Measurements from ENCODE around the gene RRP9.
"Not testable (repeated sequence)": the region's sequence is repeated elsewhere in the genome, so short reads cannot be mapped to it uniquely, and the experiment has no call there.

RRP9 gene

GRCh38 chr3:51908026-51908425, 33.7 kb downstream of the RRP9 start:
- no peaks in the 10 kb centered on the region for H3F3A ChIP-seq (ENCODE audit: insufficient read depth, low read length)
- H3K4me3 ChIP-seq (ENCODE audit: low read length), result no peak overlapping the region
- H3K4me1 ChIP-seq (ENCODE audit: low read length), result no peaks in the 10 kb centered on the region
- DNase-seq, result no peak
- TF ChIP-seq EZH2 (optimal IDR thresholded peaks at IDR 0.05; ENCODE audit: low read depth, low read length) (no peak), EZH2phosphoT487 (IDR thresholded peaks at IDR 0.05; ENCODE audit: low read length) (no peak), CTCF (IDR thresholded peaks at IDR 0.05; ENCODE audit: low read length) (no peak)
- H3K36me3 ChIP-seq (replicated peaks; ENCODE audit: insufficient read depth, low read length), result no peaks in the 10 kb centered on the region
- H4K20me1 ChIP-seq (ENCODE audit: insufficient read depth, low read length), result no peaks in the 10 kb centered on the region
- H2AFZ ChIP-seq (ENCODE audit: low read length), result no peak overlapping the region
- no peaks in the 10 kb centered on the region for H3K9me3 ChIP-seq (replicated peaks; ENCODE audit: insufficient read depth, low read length)
- no peak overlapping the region for H3K4me2 ChIP-seq (ENCODE audit: low read depth, low read length)
- H3K79me2 ChIP-seq (ENCODE audit: low read length), result no peaks in the 10 kb centered on the region
- H3K27me3 ChIP-seq (replicated peaks; ENCODE audit: insufficient read depth, low read length), result no peaks in the 10 kb centered on the region
- no peak overlapping the region for H3K27ac ChIP-seq (ENCODE audit: low read length)
- no peak overlapping the region for H3K9ac ChIP-seq (ENCODE audit: low read length)
- no peaks in the 10 kb centered on the region for H3K9me2 ChIP-seq (replicated peaks; ENCODE audit: insufficient read depth, low read length)

- H4K20me1 ChIP-seq (ENCODE audit: insufficient read depth, low read length), result no peaks in the 10 kb centered on the region
- H3K9me2 ChIP-seq (replicated peaks; ENCODE audit: insufficient read depth, low read length), result no peaks in the 10 kb centered on the region
- H3F3A ChIP-seq (ENCODE audit: insufficient read depth, low read length), result no peaks in the 10 kb centered on the region
- H2AFZ ChIP-seq (ENCODE audit: low read length), result no peak overlapping the region
- no peak overlapping the region for H3K27ac ChIP-seq (ENCODE audit: low read length)
- H3K36me3 ChIP-seq (replicated peaks; ENCODE audit: insufficient read depth, low read length), result no peaks in the 10 kb centered on the region
- no peak overlapping the region for H3K4me3 ChIP-seq (ENCODE audit: low read length)
- no peak overlapping the region for H3K9ac ChIP-seq (ENCODE audit: low read length)
- H3K79me2 ChIP-seq (ENCODE audit: low read length), result no peaks in the 10 kb centered on the region
- DNase-seq, result no peak
- H3K4me2 ChIP-seq (ENCODE audit: low read depth, low read length), result no peak overlapping the region
- TF ChIP-seq EZH2 (optimal IDR thresholded peaks at IDR 0.05; ENCODE audit: low read depth, low read length), result no peak
- TF ChIP-seq EZH2phosphoT487 (IDR thresholded peaks at IDR 0.05; ENCODE audit: low read length), result no peak
- TF ChIP-seq CTCF (IDR thresholded peaks at IDR 0.05; ENCODE audit: low read length), result no peak
- H3K9me3 ChIP-seq (replicated peaks; ENCODE audit: insufficient read depth, low read length), result no peaks in the 10 kb centered on the region
- no peaks in the 10 kb centered on the region for H3K27me3 ChIP-seq (replicated peaks; ENCODE audit: insufficient read depth, low read length)
- no peaks in the 10 kb centered on the region for H3K4me1 ChIP-seq (ENCODE audit: low read length)
Measured at GRCh38 chr3:51904034-51904823, 37.5 kb downstream of the RRP9 start.

- H4K20me1 ChIP-seq (ENCODE audit: insufficient read depth, low read length); H3K4me2 ChIP-seq (ENCODE audit: low read depth, low read length); H3F3A ChIP-seq (ENCODE audit: insufficient read depth, low read length); H3K27ac ChIP-seq (ENCODE audit: low read length); DNase-seq; H3K36me3 ChIP-seq (replicated peaks; ENCODE audit: insufficient read depth, low read length); H3K9ac ChIP-seq (ENCODE audit: low read length); H2AFZ ChIP-seq (ENCODE audit: low read length); H3K4me3 ChIP-seq (ENCODE audit: low read length); H3K9me3 ChIP-seq (replicated peaks; ENCODE audit: insufficient read depth, low read length); H3K79me2 ChIP-seq (ENCODE audit: low read length); H3K4me1 ChIP-seq (ENCODE audit: low read length); H3K9me2 ChIP-seq (replicated peaks; ENCODE audit: insufficient read depth, low read length); H3K27me3 ChIP-seq (replicated peaks; ENCODE audit: insufficient read depth, low read length): not testable (repeated sequence)
Measured at GRCh38 chr3:51902361-51902760, 39.3 kb downstream of the RRP9 start.

DNA sequence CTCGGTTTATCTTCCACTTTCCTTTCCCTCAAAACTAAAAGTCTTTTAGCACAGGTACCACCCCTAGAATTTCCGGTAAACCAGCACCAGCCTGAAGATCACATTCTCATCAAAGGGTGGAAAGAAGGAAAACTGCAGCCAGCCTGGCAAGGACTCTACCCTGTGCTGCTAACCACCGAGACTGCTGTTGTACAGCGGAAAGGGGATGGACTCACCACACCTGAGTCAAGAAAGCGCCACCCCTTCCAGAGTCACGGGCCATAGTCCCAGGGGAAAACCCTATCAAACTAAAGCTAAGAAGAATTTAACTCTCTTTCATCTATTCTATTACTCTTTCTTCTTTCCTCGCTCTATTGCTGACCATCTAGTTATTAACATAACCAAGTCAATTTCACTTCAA, 41.7 kb downstream of the RRP9 start:
- H3K4me2 ChIP-seq (ENCODE audit: low read depth, low read length); H3K36me3 ChIP-seq (replicated peaks; ENCODE audit: insufficient read depth, low read length); H3K4me1 ChIP-seq (ENCODE audit: low read length); H4K20me1 ChIP-seq (ENCODE audit: insufficient read depth, low read length); H2AFZ ChIP-seq (ENCODE audit: low read length); DNase-seq; H3K9ac ChIP-seq (ENCODE audit: low read length); H3K79me2 ChIP-seq (ENCODE audit: low read length); H3K27me3 ChIP-seq (replicated peaks; ENCODE audit: insufficient read depth, low read length); H3K9me2 ChIP-seq (replicated peaks; ENCODE audit: insufficient read depth, low read length); H3K27ac ChIP-seq (ENCODE audit: low read length); H3F3A ChIP-seq (ENCODE audit: insufficient read depth, low read length); H3K9me3 ChIP-seq (replicated peaks; ENCODE audit: insufficient read depth, low read length); H3K4me3 ChIP-seq (ENCODE audit: low read length): not testable (repeated sequence)

Data from MM.1S (cell line).